B cell (primary cell): ENCODE measurements around the gene COL4A1. TPM values are rescaled to one million over a fixed set of nuclear protein-coding genes. Genes with fewer than 3 reads are reported as not detected.

Experiments used
- ATAC-seq: fragments of 200-7000 bp; cut with Tn5 transposase; one replicate; pipeline ENCODE4 v1.10.0; 2021; ENCODE audit warnings: low read depth, mild to moderate bottlenecking, moderate number of reproducible peaks, moderate library complexity
- CTCF ChIA-PET: fragments of 350-600 bp; sonication (Branson Sonifier 250); formaldehyde crosslinking; loops from one replicate; lab custom pipeline; 2021; ENCODE audit warnings: antibody characterized with exemption, inconsistent platforms; lab: Charles Lee
- POLR2A ChIA-PET: fragments of 350-600 bp; sonication (Branson Sonifier 250); formaldehyde crosslinking; loops from one replicate; lab custom pipeline; 2021; ENCODE audit warnings: antibody characterized with exemption; lab: Charles Lee
- DNase-seq: peaks from one replicate; pipeline ENCODE4 v3.0.0; 2013
- H2AFZ ChIP-seq: 2 replicates; pipeline ENCODE4 v1.6.1; 2012; ENCODE audit warnings: mild to moderate bottlenecking, low read depth, low read length; ENCODE audit not compliant: insufficient read depth, poor library complexity, severe bottlenecking
- H3K27ac ChIP-seq, 2 donors: 1 replicate in 1 of 2; 2 replicates in 1 of 2; pipeline ENCODE4 v1.5.1; 2012 to 2013; ENCODE audit warnings: low read length in 2 of 2, mild to moderate bottlenecking in 2 of 2, moderate library complexity in 1 of 2
- H3K27me3 ChIP-seq, 4 experiments: fragments of 200-600 bp in 1 of 4; sonication (generic) in 1 of 4; replicated peaks in 1 of 4; 1 replicate in 2 of 4; 2 replicates in 2 of 4; pipeline versions ENCODE4 v1.6.1 to v1.7.0; 2013 to 2016; ENCODE audit warnings: low read length in 3 of 4, mild to moderate bottlenecking in 2 of 4, mixed read lengths in 1 of 4, moderate library complexity in 1 of 4; ENCODE audit not compliant: insufficient read depth in 4 of 4, control insufficient read depth in 3 of 4; ENCODE audit errors: control extremely low read depth in 1 of 4
- H3K36me3 ChIP-seq, 2 experiments: replicated peaks in 1 of 2; 1 replicate in 1 of 2; 2 replicates in 1 of 2; pipeline versions ENCODE4 v1.6.1 to v1.7.1; 2013; ENCODE audit warnings: low read length in 1 of 2; ENCODE audit not compliant: insufficient read depth in 2 of 2, control insufficient read depth in 1 of 2; ENCODE audit errors: control extremely low read depth in 1 of 2, extremely low read depth in 1 of 2
- H3K4me1 ChIP-seq, 2 donors: fragments of 200-600 bp in 1 of 2; sonication (generic) in 1 of 2; 1 replicate in 1 of 2; 2 replicates in 1 of 2; pipeline versions ENCODE4 v1.5.1 to v1.6.1; 2013 to 2017; ENCODE audit warnings: low read length in 2 of 2; ENCODE audit not compliant: control insufficient read depth in 2 of 2, insufficient read depth in 2 of 2
- H3K4me2 ChIP-seq: replicated peaks from 2 replicates; pipeline ENCODE3; 2012; ENCODE audit warnings: mild to moderate bottlenecking, low read depth, low read length; ENCODE audit not compliant: poor library complexity, severe bottlenecking
- H3K4me3 ChIP-seq, 5 experiments: fragments of 200-600 bp in 1 of 5; sonication (generic) in 1 of 5; 1 replicate in 3 of 5; 2 replicates in 2 of 5; pipeline versions ENCODE4 v1.5.1 to v1.7.0; 2011 to 2016; ENCODE audit warnings: low read length in 4 of 5, mild to moderate bottlenecking in 4 of 5, low read depth in 2 of 5, control low read depth in 1 of 5, moderate library complexity in 1 of 5; ENCODE audit not compliant: insufficient read depth in 1 of 5; ENCODE audit errors: control extremely low read depth in 1 of 5, extremely low read depth in 1 of 5
- H3K79me2 ChIP-seq: fragments of 200-600 bp; sonication (generic); one replicate; pipeline ENCODE4 v1.6.0; 2016; ENCODE audit warnings: low read length; ENCODE audit not compliant: control insufficient read depth, insufficient read depth
- H3K9ac ChIP-seq: fragments of 200-600 bp; sonication (generic); 2 replicates; pipeline ENCODE4 v1.6.1; 2017; ENCODE audit warnings: mild to moderate bottlenecking, low read length, moderate library complexity
- H3K9me3 ChIP-seq, 3 donors: one replicate each; pipeline versions ENCODE4 v1.6.1 to v1.7.1; 2013; ENCODE audit warnings: low read length in 2 of 3; ENCODE audit not compliant: control insufficient read depth in 2 of 3, insufficient read depth in 1 of 3; ENCODE audit errors: control extremely low read depth in 1 of 3
- H4K20me1 ChIP-seq: 2 replicates; pipeline ENCODE4 v1.6.0; 2012; ENCODE audit warnings: mild to moderate bottlenecking, low read length; ENCODE audit not compliant: insufficient read depth, control insufficient read depth, poor library complexity, severe bottlenecking
- H3K27ac Mint-ChIP-seq: one replicate; pipeline ENCODE4 v1.8.0; 2021; ENCODE audit warnings: mixed read lengths
- H3K27me3 Mint-ChIP-seq: one replicate; pipeline ENCODE4 v1.8.0; 2021; ENCODE audit warnings: mixed read lengths
- H3K4me1 Mint-ChIP-seq: one replicate; pipeline ENCODE4 v1.8.0; 2021; ENCODE audit warnings: mixed read lengths
- H3K4me3 Mint-ChIP-seq: one replicate; pipeline ENCODE4 v1.8.0; 2021; ENCODE audit warnings: mixed read lengths
- H3K9me3 Mint-ChIP-seq: one replicate; pipeline ENCODE4 v1.8.0; 2022; ENCODE audit warnings: mixed read lengths; ENCODE audit not compliant: insufficient read depth
- CTCF ChIP-seq: fragments of 200-600 bp; IDR thresholded peaks from one replicate; pipeline ENCODE4 v1.8.0; 2022; ENCODE audit warnings: antibody characterized with exemption, mild to moderate bottlenecking
- EZH2 ChIP-seq: IDR thresholded peaks from 2 replicates; pipeline ENCODE4 v1.6.1; 2012; ENCODE audit warnings: borderline replicate concordance, low read depth, mild to moderate bottlenecking, moderate library complexity, low read length; ENCODE audit not compliant: insufficient read depth, poor library complexity, severe bottlenecking
- WGBS: methylation state at CpG from one replicate; pipeline ENCODE4 v1.1.5; 2013; ENCODE audit warnings: missing lambda C conversion rate; ENCODE audit not compliant: insufficient coverage; 5-methylcytosine and 5-hydroxymethylcytosine counted together
- intact Hi-C: fragments of 100-400 bp; cut with micrococcal nuclease; formaldehyde crosslinking; loops from one replicate; pipeline ENCODE4 v1.10.0; 2022
- polyA plus RNA-seq: library from polyadenylated mRNA; depleted of rRNA; stranded (reverse); fragments of >200 nt; gene quantifications from 2 replicates; pipeline ENCODE4 v1.2.3, GENCODE V29; 2012
- total RNA-seq, 2 donors: library from RNA; stranded (reverse); fragments of 120-200 nt in 1 of 2; gene quantifications; 1 replicate in 1 of 2; 2 replicates in 1 of 2; pipeline versions ENCODE4 v1.2.3 to v1.2.4, GENCODE V29; 2013 to 2022

The COL4A1 gene
- total and polyA plus RNA-seq, 2 donors (not counting 1 experiment from before 2014, with no cell fraction given) = not detected

- Mint-ChIP-seq H3K4me1 (no peaks in the 10 kb centered on the region), H3K9me3 (no peaks in the 10 kb centered on the region), H3K27ac (no peak overlapping the region), H3K27me3 (peaks cover 70% of the 10 kb centered on the region), H3K4me3 (no peak overlapping the region)
- Histone ChIP-seq H3K79me2 (no peaks in the 10 kb centered on the region), H3K27ac (no peak overlapping the region), H4K20me1 (no peaks in the 10 kb centered on the region), H3K4me2 (no peak overlapping the region), H3K4me3 (no peak overlapping the region), H3K4me1 (no peaks in the 10 kb centered on the region), H3K27me3 (peaks cover 0 to 36% (median 13%) of the 10 kb centered on the region in 4 experiments), H3K9me3 (no peaks in the 10 kb centered on the region), H3K36me3 (no peaks in the 10 kb centered on the region), H2AFZ (no peak overlapping the region), H3K9ac (no peak overlapping the region)
- WGBS = 86% methylated on average over 3 of the region's 4 CpGs
- ChIA-PET POLR2A (no interaction called here), CTCF (no interaction called here)
- intact Hi-C loops = no loop called here
- TF ChIP-seq CTCF (no peak), EZH2 (no peak)
- no peak for ATAC-seq
- DNase-seq = no peak
Measured at GRCh38 chr13:110305001-110305400, 2.0 kb downstream of the COL4A1 start.

- H3K27me3 ChIP-seq = peaks cover 0 to 33% (median 16%) of the 10 kb centered on the region in 4 experiments
- WGBS = 38% methylated on average over 2 of the region's 4 CpGs
- CTCF ChIA-PET = no interaction called here
- ATAC-seq (no peak), DNase-seq (no peak)
- no peaks in the 10 kb centered on the region for H4K20me1 ChIP-seq
- TF ChIP-seq CTCF (no peak), EZH2 (no peak)
- no peaks in the 10 kb centered on the region for H3K9me3 ChIP-seq
- Mint-ChIP-seq H3K4me3 (no peak overlapping the region), H3K27ac (no peak overlapping the region), H3K4me1 (no peaks in the 10 kb centered on the region), H3K27me3 (peaks cover 65% of the 10 kb centered on the region), H3K9me3 (no peaks in the 10 kb centered on the region)
- H3K79me2 ChIP-seq = no peaks in the 10 kb centered on the region
- H3K36me3 ChIP-seq = no peaks in the 10 kb centered on the region
- no peaks in the 10 kb centered on the region for H3K4me1 ChIP-seq
- no peak overlapping the region for H2AFZ ChIP-seq
- intact Hi-C loops = no loop called here
- H3K4me2 ChIP-seq = no peak overlapping the region
- no peak overlapping the region for H3K4me3 ChIP-seq
- POLR2A ChIA-PET = no interaction called here
- no peak overlapping the region for H3K9ac ChIP-seq
- no peak overlapping the region for H3K27ac ChIP-seq
Measured at GRCh38 chr13:110304256-110304655, 2.7 kb downstream of the COL4A1 start.
